Ascending aorta (tissue), 2 donors: Measurements from ENCODE around the gene THYN1. TPM values are rescaled to one million over a fixed set of nuclear protein-coding genes. Genes with fewer than 3 reads are reported as not detected.

Experiments used
- DNase-seq, 2 donors: peaks; one replicate each; pipeline ENCODE4 v3.0.0-alpha.2; 2019; ENCODE audit warnings: low spot score in 2 of 2
- H3K27ac ChIP-seq, 2 donors: fragments of 200-600 bp; sonication (generic); one replicate each; pipeline ENCODE4 v1.5.1; 2016 to 2017; ENCODE audit warnings: mild to moderate bottlenecking in 1 of 2
- H3K27me3 ChIP-seq: fragments of 200-600 bp; sonication (generic); one replicate; pipeline ENCODE4 v1.5.1; 2017
- H3K36me3 ChIP-seq, 2 donors: fragments of 200-600 bp; sonication (generic); one replicate each; pipeline ENCODE4 v1.5.1; 2016
- H3K4me1 ChIP-seq, 2 donors: fragments of 200-600 bp; sonication (generic); one replicate each; pipeline ENCODE4 v1.5.1; 2016 to 2017; ENCODE audit warnings: mild to moderate bottlenecking in 1 of 2
- H3K4me3 ChIP-seq, 2 donors: fragments of 200-600 bp; sonication (generic); one replicate each; pipeline ENCODE4 v1.5.1; 2016 to 2017; ENCODE audit warnings: mild to moderate bottlenecking in 1 of 2
- H3K9me3 ChIP-seq, 2 donors: fragments of 200-600 bp; sonication (generic); one replicate each; pipeline ENCODE4 v1.5.1; 2016
- intact Hi-C: fragments of 100-400 bp; cut with DNase I; formaldehyde crosslinking; loops from one replicate; pipeline ENCODE4 v1.15.1; 2023
- total RNA-seq: library from RNA; depleted of rRNA; stranded (reverse); fragments of >200 nt; gene quantifications from one replicate; pipeline ENCODE4 v1.1.0, GENCODE V29; 2016
- TF ChIP-seq, protein P1 (sequence below), 3 experiments: fragments of 200-600 bp in 2 of 3; fragments of 450-650 bp in 1 of 3; sonication (generic) in 2 of 3; IDR thresholded peaks; one replicate each; pipeline ENCODE4 v1.5.1; 2016 to 2019; ENCODE audit warnings: antibody characterized with exemption in 3 of 3, mild to moderate bottlenecking in 1 of 3, moderate library complexity in 1 of 3

THYN1 gene
- total RNA-seq, 1 donor from 2014 or later = 19.8 TPM

DNA sequence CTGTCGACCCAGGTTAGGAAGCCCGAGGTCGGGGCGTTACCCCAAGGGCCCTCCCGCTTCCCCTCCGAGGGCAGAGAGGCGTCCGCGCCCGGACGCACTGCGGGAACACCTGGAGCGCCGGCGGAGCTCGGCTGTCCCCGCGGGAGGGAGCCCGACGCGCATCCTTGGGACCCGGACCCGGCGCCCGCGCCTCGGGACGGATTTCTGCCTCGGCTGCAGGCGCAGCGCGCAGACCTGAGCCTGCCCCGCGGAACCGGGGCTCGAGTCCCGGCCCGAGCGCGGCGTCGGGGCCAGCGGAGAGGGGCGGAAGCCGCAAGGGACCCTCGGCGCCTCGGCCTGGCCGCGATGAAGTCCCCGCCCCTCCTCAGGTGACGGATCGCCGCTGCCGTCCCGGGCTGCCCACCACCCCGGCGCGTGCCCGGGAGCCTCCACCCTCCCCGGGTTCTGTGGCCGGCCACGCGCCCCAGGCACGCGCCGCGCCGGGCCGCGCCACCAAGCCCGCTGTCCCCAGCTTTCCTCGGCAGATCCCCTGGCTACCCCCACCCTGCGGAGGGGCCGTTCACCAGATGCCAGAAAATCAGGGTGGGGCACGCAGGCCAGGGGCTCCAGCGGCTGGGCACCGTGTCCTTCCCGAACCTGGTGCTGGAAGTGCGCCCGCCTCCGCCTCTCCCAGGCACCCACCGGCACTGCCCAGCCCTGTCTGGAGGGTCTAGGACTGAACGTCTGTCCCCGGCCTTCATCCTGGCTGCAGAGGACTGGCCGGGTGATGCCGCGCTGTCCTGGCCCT lies 23.4 kb upstream of the THYN1 start:
- H3K9me3 ChIP-seq = no peaks in the 10 kb centered on the region
- H3K27me3 ChIP-seq = peaks cover 14% of the 10 kb centered on the region
- no peak overlapping the region for H3K27ac ChIP-seq
- H3K4me1 ChIP-seq = peaks cover 0 to 9% of the 10 kb centered on the region in 2 donors
- H3K4me3 ChIP-seq = peak overlapping the region; percentile 38 to 49
- intact Hi-C loops = no loop called here
- TF ChIP-seq, protein P1, sequence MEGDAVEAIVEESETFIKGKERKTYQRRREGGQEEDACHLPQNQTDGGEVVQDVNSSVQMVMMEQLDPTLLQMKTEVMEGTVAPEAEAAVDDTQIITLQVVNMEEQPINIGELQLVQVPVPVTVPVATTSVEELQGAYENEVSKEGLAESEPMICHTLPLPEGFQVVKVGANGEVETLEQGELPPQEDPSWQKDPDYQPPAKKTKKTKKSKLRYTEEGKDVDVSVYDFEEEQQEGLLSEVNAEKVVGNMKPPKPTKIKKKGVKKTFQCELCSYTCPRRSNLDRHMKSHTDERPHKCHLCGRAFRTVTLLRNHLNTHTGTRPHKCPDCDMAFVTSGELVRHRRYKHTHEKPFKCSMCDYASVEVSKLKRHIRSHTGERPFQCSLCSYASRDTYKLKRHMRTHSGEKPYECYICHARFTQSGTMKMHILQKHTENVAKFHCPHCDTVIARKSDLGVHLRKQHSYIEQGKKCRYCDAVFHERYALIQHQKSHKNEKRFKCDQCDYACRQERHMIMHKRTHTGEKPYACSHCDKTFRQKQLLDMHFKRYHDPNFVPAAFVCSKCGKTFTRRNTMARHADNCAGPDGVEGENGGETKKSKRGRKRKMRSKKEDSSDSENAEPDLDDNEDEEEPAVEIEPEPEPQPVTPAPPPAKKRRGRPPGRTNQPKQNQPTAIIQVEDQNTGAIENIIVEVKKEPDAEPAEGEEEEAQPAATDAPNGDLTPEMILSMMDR (IDR thresholded peaks at IDR 0.05) = no peak
- no peaks in the 10 kb centered on the region for H3K36me3 ChIP-seq
- peak in 1 of 2 donors; percentile 37 for DNase-seq

DNA sequence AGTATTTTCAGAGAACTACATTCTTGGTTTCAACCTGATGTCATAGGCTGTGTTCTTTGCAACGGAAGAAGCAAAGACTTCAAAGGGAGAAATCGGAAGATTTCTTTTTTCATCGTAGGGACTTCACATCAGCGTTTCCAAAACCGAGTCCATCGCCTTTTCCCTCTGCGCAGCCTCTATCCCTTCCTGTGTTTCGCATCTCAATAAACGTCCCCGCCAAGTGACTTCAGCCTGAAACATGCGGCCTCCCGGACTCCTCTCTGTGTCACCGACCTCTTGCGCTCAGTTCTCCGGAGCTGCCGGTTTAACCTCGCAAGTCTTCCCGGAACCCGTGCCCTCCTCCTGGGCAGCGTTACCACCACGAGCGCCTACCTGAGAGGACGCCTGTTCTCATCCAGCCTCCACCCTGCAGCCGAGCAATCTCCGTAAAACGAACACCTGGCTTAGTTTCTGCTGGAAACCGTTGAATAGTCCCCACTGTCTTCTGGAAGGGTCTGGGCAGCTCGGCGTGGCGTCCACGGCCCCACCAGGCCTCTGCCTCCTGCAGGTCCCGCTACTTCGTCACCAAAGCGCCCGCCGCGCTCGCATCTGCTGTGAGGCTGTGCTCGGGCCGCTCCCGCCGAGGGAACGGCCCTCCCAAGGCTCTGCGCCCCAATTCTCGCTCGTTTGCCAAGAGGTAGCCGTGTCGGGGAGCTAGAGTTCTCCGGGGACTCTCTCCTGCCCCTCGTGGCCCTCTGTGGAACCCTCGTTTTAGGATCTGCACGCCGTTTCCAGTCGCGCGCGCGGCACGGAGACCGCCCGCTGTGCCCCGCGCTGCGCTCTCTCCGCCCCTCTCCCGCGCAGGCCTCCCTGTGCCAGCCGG lies 22.6 kb upstream of the THYN1 start, which contains the start of gene GLB1L3:
TSS of gene GLB1L3 (plus strand) at position 846 of the 862 bp plus-strand sequence. CDS start 362 bp downstream, outside the sequence.
- Histone ChIP-seq H3K36me3 (no peaks in the 10 kb centered on the region), H3K4me1 (peaks cover 0 to 9% of the 10 kb centered on the region in 2 donors), H3K27me3 (peaks cover 14% of the 10 kb centered on the region), H3K9me3 (no peaks in the 10 kb centered on the region), H3K27ac (no peak within 1 kb of the TSS), H3K4me3 (peak within 1 kb of the TSS; percentile 38 to 49)
- intact Hi-C loops = no loop called here
- DNase-seq = peak in 1 of 2 donors; percentile 58
- TF ChIP-seq, protein P1 (IDR thresholded peaks at IDR 0.05) = no peak

DNA sequence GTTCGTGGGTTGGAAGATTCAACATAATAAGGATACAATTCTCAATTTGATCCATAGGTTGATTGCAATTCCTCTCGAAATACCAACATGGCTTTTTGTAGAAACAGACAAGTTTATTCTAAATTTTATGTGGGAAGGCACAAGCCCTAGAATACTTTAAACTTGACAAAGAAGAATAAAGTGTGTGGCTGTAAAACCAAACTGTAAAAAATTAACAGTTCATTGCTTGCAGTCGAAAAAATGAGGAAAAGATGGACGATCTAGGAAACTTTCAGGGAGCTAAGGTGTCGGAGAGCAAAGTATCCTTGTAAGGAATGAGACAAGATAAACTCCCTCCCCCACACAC lies 22.0 kb upstream of the THYN1 start:
- intact Hi-C loops = no loop called here
- Histone ChIP-seq H3K4me3 (no peak overlapping the region), H3K27ac (no peak overlapping the region), H3K9me3 (no peaks in the 10 kb centered on the region), H3K27me3 (peaks cover 14% of the 10 kb centered on the region), H3K4me1 (peaks cover 0 to 9% of the 10 kb centered on the region in 2 donors), H3K36me3 (no peaks in the 10 kb centered on the region)
- no peak for DNase-seq
- TF ChIP-seq, protein P1 (IDR thresholded peaks at IDR 0.05) = no peak

DNA sequence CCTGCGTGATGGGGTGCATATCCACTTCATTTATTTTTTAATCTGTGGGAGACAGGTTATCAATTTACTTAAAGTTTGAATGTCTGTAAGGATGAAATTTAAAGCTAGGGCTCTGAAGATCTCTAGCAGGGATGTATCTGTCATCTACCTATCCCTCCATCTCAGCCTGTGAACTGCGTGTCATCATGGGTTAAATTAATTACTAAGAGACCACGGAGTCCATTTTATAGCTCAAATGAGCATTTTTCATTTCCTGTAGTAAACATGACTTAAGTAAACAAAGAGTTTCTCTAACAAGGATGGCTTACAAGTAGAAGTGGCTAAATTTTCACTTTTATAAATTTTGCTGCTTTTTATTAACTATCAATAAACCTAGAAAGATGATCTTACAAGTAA lies 20.2 kb upstream of the THYN1 start:
- Histone ChIP-seq H3K27ac (no peak overlapping the region), H3K27me3 (peaks cover 14% of the 10 kb centered on the region), H3K36me3 (no peaks in the 10 kb centered on the region), H3K4me3 (no peak overlapping the region), H3K9me3 (no peaks in the 10 kb centered on the region), H3K4me1 (peaks cover 0 to 9% of the 10 kb centered on the region in 2 donors)
- TF ChIP-seq, protein P1 (IDR thresholded peaks at IDR 0.05) = no peak
- no peak for DNase-seq
- intact Hi-C loops = no loop called here

DNA sequence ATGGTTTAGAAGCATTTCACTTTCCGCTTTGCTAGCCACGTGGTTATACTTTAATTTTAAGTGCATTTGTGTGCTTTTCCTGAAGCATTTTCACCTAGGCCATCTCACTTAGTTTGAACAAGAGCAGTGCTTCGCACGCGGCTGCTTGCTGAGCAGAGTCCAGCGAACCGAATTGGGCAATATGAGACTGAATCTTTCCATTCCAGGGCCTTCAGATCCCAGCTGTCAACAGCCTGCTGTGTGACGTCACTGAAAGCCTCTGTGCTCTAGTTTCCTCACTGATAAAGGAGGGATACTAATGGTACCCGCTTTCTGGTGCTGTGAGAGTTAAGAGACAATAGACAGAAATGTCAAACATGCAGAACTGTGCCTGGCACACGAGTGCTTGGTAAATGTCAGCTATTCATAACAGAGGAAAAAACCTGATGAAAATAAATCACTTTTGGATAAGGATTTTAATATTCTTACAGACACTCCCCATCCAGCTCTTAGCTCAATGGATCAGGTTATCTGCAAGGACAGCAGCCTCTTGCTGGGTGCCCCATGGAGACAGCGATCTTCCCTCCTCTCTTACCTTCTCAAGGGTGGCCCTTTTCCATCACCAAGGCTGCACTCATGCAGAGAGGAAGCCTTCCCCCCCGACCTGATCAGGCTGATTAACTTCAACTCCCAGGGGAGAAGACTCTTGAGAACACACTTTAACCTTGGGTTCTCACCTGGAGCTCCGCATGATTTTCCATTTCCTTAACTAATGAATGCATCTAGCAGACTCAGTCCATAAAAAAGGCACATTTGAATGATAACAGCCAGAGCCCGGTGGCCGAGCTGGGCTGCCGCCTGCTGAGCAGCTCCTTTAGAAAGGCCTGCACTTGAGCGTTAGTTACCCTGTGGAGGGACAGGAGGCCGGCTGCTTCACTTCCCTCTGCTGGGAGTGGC lies 19.5 kb upstream of the THYN1 start:
- TF ChIP-seq, protein P1 (IDR thresholded peaks at IDR 0.05) = no peak
- no peak overlapping the region for H3K4me3 ChIP-seq
- DNase-seq = peak in 1 of 2 donors; percentile 35
- H3K27ac ChIP-seq = no peak overlapping the region
- peaks cover 14% of the 10 kb centered on the region for H3K27me3 ChIP-seq
- H3K9me3 ChIP-seq = no peaks in the 10 kb centered on the region
- H3K4me1 ChIP-seq = peaks cover 0 to 9% of the 10 kb centered on the region in 2 donors
- no peaks in the 10 kb centered on the region for H3K36me3 ChIP-seq
- intact Hi-C loops = no loop called here
